HL-60 (cell line): Measurements from ENCODE around the gene FSCN2.

Source experiments
- DNase-seq, 2 experiments: peaks; one replicate each; pipeline ENCODE4 v3.0.0-alpha.2; 2010 to 2020; ENCODE audit warnings: low read depth in 1 of 2, low spot score in 1 of 2
- H3K27ac ChIP-seq: fragments of 250-450 bp; sonication (Bioruptor Pico); replicated peaks from 2 replicates; pipeline ENCODE4 v1.5.1; 2020; ENCODE audit warnings: mild to moderate bottlenecking, moderate library complexity
- H3K27me3 ChIP-seq: fragments of 250-450 bp; sonication (Bioruptor Pico); 2 replicates; pipeline ENCODE4 v1.5.1; 2021; ENCODE audit warnings: mild to moderate bottlenecking, moderate library complexity; ENCODE audit not compliant: insufficient read depth, poor library complexity, severe bottlenecking
- H3K4me3 ChIP-seq: replicated peaks from 2 replicates; pipeline ENCODE4 v1.5.1; 2011; ENCODE audit warnings: mild to moderate bottlenecking, control low read depth, low read length; ENCODE audit not compliant: insufficient read depth
- GABPA ChIP-seq: IDR thresholded peaks from 2 replicates; pipeline ENCODE4 v1.6.1; 2012; ENCODE audit warnings: low read depth
- POLR2AphosphoS5 ChIP-seq: IDR thresholded peaks from 2 replicates; pipeline ENCODE4 v1.6.1; 2012; ENCODE audit warnings: low read depth
- SPI1 ChIP-seq: IDR thresholded peaks from 2 replicates; pipeline ENCODE4 v1.6.1; 2012; ENCODE audit warnings: low read depth, mild to moderate bottlenecking, borderline replicate concordance
- TF ChIP-seq, protein P1 (sequence below): IDR thresholded peaks from one replicate; pipeline ENCODE4 v1.5.1; 2011; ENCODE audit warnings: low read length, control low read depth, inconsistent platforms; ENCODE audit not compliant: insufficient read depth
- TF ChIP-seq, protein P2 (sequence below): IDR thresholded peaks from 2 replicates; pipeline ENCODE4 v1.6.1; 2012; ENCODE audit warnings: low read depth; ENCODE audit not compliant: insufficient replicate concordance

FSCN2 gene

DNA sequence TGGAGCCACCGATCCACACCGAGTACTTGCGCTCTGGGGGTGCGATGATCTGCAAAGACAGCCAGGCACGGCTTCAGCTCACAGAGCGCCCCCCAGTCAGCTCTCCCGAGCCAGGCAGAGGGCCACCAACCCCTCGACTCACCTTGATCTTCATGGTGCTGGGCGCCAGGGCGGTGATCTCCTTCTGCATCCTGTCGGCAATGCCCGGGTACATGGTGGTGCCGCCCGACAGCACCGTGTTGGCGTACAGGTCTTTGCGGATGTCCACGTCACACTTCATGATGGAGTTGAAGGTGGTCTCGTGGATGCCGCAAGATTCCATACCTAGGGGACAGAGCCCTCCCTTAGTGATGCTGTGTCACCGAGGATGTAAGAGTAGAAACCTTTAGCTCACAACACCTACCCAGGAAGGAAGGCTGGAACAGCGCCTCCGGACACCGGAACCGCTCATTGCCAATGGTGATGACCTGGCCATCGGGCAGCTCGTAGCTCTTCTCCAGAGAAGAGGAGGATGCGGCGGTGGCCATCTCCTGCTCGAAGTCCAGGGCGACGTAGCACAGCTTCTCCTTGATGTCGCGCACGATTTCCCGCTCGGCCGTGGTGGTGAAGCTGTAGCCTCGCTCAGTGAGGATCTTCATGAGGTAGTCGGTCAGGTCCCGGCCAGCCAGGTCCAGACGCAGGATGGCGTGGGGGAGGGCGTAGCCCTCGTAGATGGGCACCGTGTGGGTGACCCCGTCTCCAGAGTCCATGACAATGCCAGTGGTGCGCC lies 17.2 kb upstream of the FSCN2 start:
- Histone ChIP-seq H3K27me3 (no peaks in the 10 kb centered on the region), H3K27ac (peak overlapping the region; percentile 78), H3K4me3 (peak overlapping the region; percentile 97)
- DNase-seq = peak in 1 of 2 experiments; percentile 46
- TF ChIP-seq POLR2AphosphoS5 = peak; percentile 58; the same call in 1 of the 2 replicates
- TF ChIP-seq, protein P1, sequence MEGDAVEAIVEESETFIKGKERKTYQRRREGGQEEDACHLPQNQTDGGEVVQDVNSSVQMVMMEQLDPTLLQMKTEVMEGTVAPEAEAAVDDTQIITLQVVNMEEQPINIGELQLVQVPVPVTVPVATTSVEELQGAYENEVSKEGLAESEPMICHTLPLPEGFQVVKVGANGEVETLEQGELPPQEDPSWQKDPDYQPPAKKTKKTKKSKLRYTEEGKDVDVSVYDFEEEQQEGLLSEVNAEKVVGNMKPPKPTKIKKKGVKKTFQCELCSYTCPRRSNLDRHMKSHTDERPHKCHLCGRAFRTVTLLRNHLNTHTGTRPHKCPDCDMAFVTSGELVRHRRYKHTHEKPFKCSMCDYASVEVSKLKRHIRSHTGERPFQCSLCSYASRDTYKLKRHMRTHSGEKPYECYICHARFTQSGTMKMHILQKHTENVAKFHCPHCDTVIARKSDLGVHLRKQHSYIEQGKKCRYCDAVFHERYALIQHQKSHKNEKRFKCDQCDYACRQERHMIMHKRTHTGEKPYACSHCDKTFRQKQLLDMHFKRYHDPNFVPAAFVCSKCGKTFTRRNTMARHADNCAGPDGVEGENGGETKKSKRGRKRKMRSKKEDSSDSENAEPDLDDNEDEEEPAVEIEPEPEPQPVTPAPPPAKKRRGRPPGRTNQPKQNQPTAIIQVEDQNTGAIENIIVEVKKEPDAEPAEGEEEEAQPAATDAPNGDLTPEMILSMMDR = no peak
- TF ChIP-seq, protein P2, sequence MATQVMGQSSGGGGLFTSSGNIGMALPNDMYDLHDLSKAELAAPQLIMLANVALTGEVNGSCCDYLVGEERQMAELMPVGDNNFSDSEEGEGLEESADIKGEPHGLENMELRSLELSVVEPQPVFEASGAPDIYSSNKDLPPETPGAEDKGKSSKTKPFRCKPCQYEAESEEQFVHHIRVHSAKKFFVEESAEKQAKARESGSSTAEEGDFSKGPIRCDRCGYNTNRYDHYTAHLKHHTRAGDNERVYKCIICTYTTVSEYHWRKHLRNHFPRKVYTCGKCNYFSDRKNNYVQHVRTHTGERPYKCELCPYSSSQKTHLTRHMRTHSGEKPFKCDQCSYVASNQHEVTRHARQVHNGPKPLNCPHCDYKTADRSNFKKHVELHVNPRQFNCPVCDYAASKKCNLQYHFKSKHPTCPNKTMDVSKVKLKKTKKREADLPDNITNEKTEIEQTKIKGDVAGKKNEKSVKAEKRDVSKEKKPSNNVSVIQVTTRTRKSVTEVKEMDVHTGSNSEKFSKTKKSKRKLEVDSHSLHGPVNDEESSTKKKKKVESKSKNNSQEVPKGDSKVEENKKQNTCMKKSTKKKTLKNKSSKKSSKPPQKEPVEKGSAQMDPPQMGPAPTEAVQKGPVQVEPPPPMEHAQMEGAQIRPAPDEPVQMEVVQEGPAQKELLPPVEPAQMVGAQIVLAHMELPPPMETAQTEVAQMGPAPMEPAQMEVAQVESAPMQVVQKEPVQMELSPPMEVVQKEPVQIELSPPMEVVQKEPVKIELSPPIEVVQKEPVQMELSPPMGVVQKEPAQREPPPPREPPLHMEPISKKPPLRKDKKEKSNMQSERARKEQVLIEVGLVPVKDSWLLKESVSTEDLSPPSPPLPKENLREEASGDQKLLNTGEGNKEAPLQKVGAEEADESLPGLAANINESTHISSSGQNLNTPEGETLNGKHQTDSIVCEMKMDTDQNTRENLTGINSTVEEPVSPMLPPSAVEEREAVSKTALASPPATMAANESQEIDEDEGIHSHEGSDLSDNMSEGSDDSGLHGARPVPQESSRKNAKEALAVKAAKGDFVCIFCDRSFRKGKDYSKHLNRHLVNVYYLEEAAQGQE = no peak

DNA sequence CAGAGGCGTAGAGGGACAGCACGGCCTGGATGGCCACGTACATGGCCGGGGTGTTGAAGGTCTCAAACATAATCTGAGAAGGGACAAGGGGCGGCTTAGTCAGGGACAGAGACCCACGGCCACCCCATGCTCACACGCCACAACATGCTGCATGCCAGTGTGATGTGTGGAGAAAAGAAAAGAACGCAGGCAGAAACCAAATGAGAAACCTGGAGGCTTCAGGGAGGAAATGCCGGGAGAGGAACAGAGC lies 16.7 kb upstream of the FSCN2 start:
- TF ChIP-seq POLR2AphosphoS5 (no peak; the same call in 1 of the 2 replicates), GABPA (no peak), SPI1 (no peak)
- TF ChIP-seq, protein P2 = no peak
- TF ChIP-seq, protein P1 = no peak
- peak overlapping the region; percentile 78 for H3K27ac ChIP-seq
- peak in 1 of 2 experiments; percentile 50 for DNase-seq
- no peaks in the 10 kb centered on the region for H3K27me3 ChIP-seq
- peak overlapping the region; percentile 97 for H3K4me3 ChIP-seq

DNA sequence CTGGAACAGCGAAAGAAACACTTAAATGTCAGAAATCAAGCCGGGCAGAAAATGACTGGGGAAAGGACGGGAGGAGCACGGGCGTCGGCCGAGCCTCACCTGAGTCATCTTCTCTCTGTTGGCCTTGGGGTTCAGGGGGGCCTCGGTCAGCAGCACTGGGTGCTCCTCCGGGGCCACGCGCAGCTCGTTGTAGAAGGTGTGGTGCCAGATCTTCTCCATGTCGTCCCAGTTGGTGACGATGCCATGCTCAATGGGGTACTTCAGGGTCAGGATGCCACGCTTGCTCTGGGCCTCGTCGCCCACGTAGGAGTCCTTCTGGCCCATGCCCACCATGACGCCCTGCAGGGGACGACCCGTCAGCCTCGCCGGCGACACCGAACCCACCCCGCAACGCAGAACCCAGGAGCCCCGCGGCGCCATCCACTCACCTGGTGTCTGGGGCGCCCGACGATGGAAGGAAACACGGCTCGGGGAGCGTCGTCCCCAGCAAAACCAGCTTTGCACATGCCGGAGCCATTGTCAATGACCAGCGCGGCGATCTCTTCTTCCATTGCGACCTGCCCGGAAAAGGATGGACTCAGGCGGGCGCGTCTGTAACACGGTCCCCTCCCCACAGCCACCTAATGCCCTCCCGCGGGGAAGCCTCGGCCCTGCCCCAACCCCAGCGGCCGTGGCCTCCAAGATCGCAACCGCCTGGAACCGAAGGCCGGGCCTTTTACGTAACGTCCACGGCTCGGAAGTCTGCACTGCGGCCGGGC lies 16.2 kb upstream of the FSCN2 start:
- peak overlapping the region; percentile 97 for H3K4me3 ChIP-seq
- H3K27ac ChIP-seq = peak overlapping the region; percentile 78
- no peaks in the 10 kb centered on the region for H3K27me3 ChIP-seq
- TF ChIP-seq, protein P1 = no peak
- TF ChIP-seq SPI1 = no peak
- TF ChIP-seq POLR2AphosphoS5 = peak; percentile 81
- TF ChIP-seq, protein P2 = no peak
- TF ChIP-seq GABPA = no peak
- DNase-seq = no peak
